Stimulated activated CD4-positive, alpha-beta T cell treated with anti-CD3 and anti-CD28 coated beads, Interleukin-12 subunit alpha, Interleukin-12 subunit beta, amount 100 ng/mL, for 24 hours (primary cell): Measurements from ENCODE around the gene AVPR1B.

ENCODE experiments used
- DNase-seq, 2 experiments: peaks; one replicate each; pipeline ENCODE4 v3.0.0-alpha.2; 2020; ENCODE audit warnings: low read depth in 2 of 2

Gene AVPR1B

DNA sequence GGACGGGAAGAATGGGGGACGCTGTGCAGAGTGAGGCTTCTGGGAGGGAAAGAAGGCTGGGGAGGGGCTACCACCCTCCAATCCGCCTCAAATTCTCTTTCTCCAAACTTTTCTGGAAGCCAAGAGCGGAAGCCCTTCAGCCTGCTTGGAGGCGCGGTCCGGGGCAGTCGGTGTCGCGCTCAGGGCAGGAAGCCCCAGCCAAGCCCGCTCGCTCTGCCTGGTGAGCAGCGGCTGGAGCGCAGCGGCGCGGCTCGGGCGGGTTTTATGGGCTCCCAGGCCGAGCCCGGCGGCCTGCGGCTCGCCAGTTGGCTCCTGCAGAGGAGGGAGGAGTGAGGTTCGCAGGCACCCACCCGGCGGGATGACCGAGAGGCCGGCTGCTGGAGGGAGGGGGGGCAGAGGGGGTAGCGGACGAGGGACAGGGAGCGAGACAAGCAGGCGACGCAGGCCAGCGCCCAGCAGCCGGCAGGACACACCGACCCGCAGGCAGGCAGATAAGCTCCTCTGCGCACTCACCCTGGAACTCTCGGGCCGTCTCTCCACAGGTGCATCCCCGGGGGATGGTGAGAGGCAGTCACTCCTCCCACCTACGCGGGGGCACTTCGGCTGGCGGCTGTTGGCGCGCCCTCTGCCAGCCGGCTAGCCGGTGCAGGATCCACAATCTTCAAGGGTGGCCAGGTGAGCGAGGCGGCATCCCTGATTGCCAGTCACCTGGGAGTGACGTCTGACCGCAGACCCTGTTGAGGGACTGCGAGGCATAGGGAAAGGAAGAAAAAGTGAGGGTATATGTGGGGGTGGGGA, at the start of gene AVPR1B:
TSS of gene AVPR1B (minus strand) at position 238 of the 798 bp plus-strand sequence. CDS start 498 bp downstream, outside the sequence.
- DNase-seq, result peak in 1 of 2 experiments; percentile 20

- DNase-seq, result no peak
These were observed 28.6 kb upstream of the AVPR1B start for GRCh38 chr1:206145771-206146290.

DNA sequence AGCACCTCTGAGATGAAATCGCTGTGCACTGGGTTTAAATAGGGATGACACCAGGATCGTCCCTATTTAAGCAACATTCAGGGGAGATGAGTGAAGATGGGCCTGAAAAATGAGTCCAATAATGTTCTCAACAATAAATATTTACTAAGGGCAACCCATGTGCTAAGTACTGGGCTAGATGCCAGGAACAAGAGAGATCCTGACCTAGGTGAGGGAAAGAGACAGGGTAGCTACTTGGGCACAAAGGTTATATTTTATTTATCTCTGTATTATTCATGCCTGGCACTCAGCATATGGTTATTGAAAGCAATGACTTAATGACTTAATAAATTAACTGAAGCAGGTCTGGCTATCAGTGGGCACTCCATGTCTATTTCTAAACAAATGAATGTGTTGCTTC, 27.4 kb upstream of the AVPR1B start:
- DNase-seq, result no peak

GRCh38 chr1:206143537-206144172, 26.5 kb upstream of the AVPR1B start:
- no peak for DNase-seq

GRCh38 chr1:206142770-206143169, 25.6 kb upstream of the AVPR1B start:
- DNase-seq, result no peak

DNA sequence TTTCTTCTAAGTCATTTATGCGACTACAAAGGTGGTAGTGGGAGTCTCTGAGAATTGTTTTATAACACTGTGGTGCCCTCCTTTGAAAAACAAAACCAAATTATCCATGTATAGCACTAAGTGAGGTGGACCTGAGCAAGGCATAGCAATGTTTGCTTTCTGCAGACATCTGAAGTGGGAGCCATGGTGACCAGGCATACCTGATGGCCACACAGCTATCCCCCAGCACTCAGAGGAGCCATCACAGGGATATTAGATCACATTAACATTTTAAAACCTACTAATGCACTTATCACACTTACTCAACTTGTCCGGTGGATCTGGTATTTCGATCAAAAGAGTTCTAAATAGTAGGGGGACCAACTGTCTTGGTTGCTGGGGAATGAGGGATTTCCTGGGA, 24.8 kb upstream of the AVPR1B start:
- DNase-seq, result no peak

GRCh38 chr1:206136241-206136640, 19.1 kb upstream of the AVPR1B start:
- no peak for DNase-seq

DNA sequence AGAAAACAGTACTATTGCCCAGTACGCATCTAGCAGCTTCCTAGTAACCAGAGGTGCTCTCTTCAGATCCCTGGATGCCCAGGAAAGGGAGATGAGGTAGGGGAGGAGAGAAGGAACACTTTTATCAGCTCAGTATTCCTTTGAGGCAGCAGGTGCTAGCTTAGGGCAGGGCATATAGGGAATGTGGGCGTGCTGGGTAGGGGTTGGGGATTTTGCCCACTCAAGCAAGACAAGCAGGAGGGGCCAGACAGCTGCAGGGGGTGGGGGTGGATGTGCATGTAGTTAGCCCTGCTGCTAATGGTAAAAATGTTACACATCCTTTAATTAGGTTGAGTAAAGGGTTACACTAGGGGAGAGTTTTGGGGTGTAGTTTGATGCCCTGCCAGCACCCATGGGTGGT, 18.1 kb upstream of the AVPR1B start:
- no peak for DNase-seq

DNA sequence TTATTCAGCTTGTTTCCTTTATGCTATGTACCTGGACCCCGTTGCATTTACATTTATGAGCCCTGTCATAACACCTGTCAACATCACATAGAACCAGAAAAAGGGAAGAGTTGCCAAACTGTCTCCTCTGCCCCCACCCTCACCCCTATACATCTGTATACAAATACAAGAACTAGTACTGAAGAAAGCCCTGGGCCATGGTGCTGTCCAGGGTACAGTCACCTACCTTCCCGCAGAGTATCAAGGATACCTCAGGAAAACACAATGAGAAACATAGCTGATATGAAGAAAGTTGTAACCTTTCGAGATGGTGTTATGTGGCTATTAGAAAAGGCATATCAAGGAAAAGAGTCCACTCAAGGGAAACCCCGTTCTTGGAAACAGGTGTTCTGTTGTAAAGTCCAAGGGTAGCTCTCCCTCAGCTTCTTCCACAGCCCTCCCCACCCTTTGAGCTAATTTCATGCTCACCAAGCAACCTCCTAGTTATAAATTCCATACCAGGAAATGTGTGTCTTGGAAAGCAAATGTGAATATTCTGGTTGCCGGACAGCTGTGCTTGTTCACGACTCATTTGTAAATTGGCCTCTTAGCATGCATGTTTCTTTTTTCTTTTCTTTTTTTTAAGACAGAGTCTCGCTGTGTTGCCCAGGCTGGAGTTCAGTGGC, 16.7 kb upstream of the AVPR1B start:
- no peak for DNase-seq

- no peak for DNase-seq
These were observed 13.8 kb upstream of the AVPR1B start for GRCh38 chr1:206131037-206131436.

GRCh38 chr1:206128196-206128595, 11.0 kb upstream of the AVPR1B start:
- DNase-seq, result no peak

GRCh38 chr1:206127336-206127735, 10.1 kb upstream of the AVPR1B start:
- DNase-seq, result no peak

GRCh38 chr1:206125346-206125745, 8.2 kb upstream of the AVPR1B start:
- no peak for DNase-seq

- DNase-seq, result no peak
These were observed 5.5 kb upstream of the AVPR1B start for GRCh38 chr1:206122686-206123085.

- no peak for DNase-seq
These were observed 4.1 kb upstream of the AVPR1B start for GRCh38 chr1:206121269-206121668.

- no peak for DNase-seq
These were observed 3.2 kb upstream of the AVPR1B start for GRCh38 chr1:206120406-206120805.

DNA sequence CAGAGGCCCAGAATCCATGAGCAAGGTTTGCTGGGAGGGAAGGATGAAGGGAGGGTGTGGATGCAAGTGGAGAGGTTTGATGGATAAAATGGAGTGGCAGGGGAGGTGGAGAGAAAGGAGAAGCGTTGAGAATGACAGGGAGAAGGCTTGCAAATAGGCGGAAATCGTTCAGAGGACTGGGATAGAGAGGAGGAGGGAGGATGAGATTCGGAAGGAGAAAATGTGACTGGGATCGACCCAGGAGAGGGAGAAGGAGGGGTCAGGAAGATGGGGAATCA, 376 bp downstream of the AVPR1B start:
- no peak for DNase-seq

DNA sequence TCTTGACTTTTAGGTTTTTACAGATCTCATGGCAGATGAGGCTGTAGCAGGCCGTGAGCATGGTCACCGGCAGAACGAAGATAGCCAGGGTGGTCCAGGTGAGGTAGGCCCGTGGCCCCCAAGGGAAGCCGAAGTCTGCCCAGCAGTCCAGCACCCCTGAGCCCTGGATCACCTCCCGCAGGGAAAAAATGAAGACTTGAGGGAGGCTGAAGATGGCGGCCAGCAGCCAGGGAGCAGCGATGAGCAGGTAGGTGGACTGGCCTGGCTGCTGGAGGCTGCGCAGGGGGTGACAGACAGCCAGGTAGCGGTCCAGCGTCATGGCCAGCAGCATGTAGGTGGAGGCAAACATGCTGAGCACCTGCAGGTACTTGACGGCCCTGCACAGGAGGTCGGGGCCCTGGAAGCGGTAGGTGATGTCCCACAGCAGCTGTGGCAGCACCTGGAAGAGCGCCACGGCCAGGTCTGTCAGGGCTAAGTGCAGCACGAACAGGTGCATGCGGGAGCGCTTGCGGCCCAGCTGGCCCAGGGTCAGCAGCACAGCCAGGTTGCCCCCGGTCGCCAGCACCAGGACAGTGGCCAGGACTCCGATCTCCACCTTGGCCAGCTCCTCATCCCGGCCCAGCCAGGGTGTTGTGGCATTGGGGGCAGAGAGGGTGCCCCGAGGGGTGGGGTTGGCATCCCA, 856 bp downstream of the AVPR1B start:
- no peak for DNase-seq

- no peak for DNase-seq
These were observed 1.4 kb downstream of the AVPR1B start for GRCh38 chr1:206115791-206116190.

- DNase-seq, result no peak
These were observed 2.2 kb downstream of the AVPR1B start for GRCh38 chr1:206114692-206115640.
